GM23338 (cell line): ENCODE results near the gene KAT6B. TPM values are rescaled to one million over a fixed set of nuclear protein-coding genes. Genes with fewer than 3 reads are reported as not detected.

Source experiments
- ATAC-seq: fragments of 200-7000 bp; cut with Tn5 transposase; 3 replicates; pipeline ENCODE4 v1.9.1; 2020
- DNase-seq: peaks from one replicate; pipeline ENCODE4 v3.0.0-alpha.2; 2015; ENCODE audit warnings: low spot score
- H2AFZ ChIP-seq: fragments of 200-600 bp; sonication (generic); 2 replicates; pipeline ENCODE4 v1.8.0; 2016; ENCODE audit warnings: antibody characterized with exemption, mild to moderate bottlenecking, moderate library complexity
- H3F3A ChIP-seq: fragments of 200-600 bp; sonication (generic); replicated peaks from 2 replicates; pipeline ENCODE4 v1.8.0; 2017; ENCODE audit warnings: antibody characterized with exemption, mixed run types, low read depth
- H3K27ac ChIP-seq: fragments of 200-600 bp; sonication (generic); 2 replicates; pipeline ENCODE4 v1.6.1; 2016; ENCODE audit warnings: low read depth
- H3K27me3 ChIP-seq: fragments of 200-600 bp; sonication (generic); 2 replicates; pipeline ENCODE4 v1.8.0; 2016; ENCODE audit warnings: mild to moderate bottlenecking, mixed run types, moderate library complexity; ENCODE audit not compliant: insufficient read depth
- H3K36me3 ChIP-seq: fragments of 200-600 bp; sonication (generic); 2 replicates; pipeline ENCODE4 v1.8.0; 2016; ENCODE audit warnings: mild to moderate bottlenecking; ENCODE audit not compliant: insufficient read depth
- H3K4me1 ChIP-seq: fragments of 200-600 bp; sonication (generic); 2 replicates; pipeline ENCODE4 v1.8.0; 2016; ENCODE audit warnings: mild to moderate bottlenecking, moderate library complexity; ENCODE audit not compliant: insufficient read depth
- H3K4me2 ChIP-seq: fragments of 200-600 bp; sonication (generic); 2 replicates; pipeline ENCODE4 v1.7.1; 2017; ENCODE audit warnings: mixed run types
- H3K4me3 ChIP-seq: fragments of 200-600 bp; sonication (generic); 2 replicates; pipeline ENCODE4 v1.6.1; 2016; ENCODE audit warnings: mixed run types
- H3K79me2 ChIP-seq: fragments of 200-600 bp; sonication (generic); replicated peaks from 2 replicates; pipeline ENCODE4 v1.8.0; 2017; ENCODE audit warnings: mild to moderate bottlenecking; ENCODE audit not compliant: insufficient read depth
- H3K9me2 ChIP-seq: fragments of 200-600 bp; sonication (generic); 2 replicates; pipeline ENCODE4 v1.8.0; 2017; ENCODE audit not compliant: insufficient read depth
- H4K20me1 ChIP-seq: fragments of 200-600 bp; sonication (generic); replicated peaks from 2 replicates; pipeline ENCODE4 v1.8.0; 2017; ENCODE audit warnings: mild to moderate bottlenecking; ENCODE audit not compliant: insufficient read depth
- H3K27ac Mint-ChIP-seq: 2 replicates; pipeline ENCODE4 v1.8.0; 2020; ENCODE audit warnings: inconsistent platforms, mild to moderate bottlenecking, moderate library complexity, mixed read lengths
- H3K27me3 Mint-ChIP-seq: 3 replicates; pipeline ENCODE4 v1.8.0; 2022; ENCODE audit warnings: low read depth, mild to moderate bottlenecking, moderate library complexity, mixed read lengths, inconsistent platforms; ENCODE audit not compliant: insufficient read depth, poor library complexity
- H3K36me3 Mint-ChIP-seq: 3 replicates; pipeline ENCODE4 v1.8.0; 2021; ENCODE audit warnings: low read depth, mild to moderate bottlenecking, inconsistent platforms, moderate library complexity, mixed read lengths
- H3K4me1 Mint-ChIP-seq: 3 replicates; pipeline ENCODE4 v1.8.0; 2020; ENCODE audit warnings: mild to moderate bottlenecking, inconsistent platforms, mixed read lengths
- H3K4me3 Mint-ChIP-seq: 3 replicates; pipeline ENCODE4 v1.8.0; 2021; ENCODE audit warnings: moderate library complexity, mild to moderate bottlenecking, inconsistent platforms, mixed read lengths
- H3K9me3 Mint-ChIP-seq: 3 replicates; pipeline ENCODE4 v1.8.0; 2020; ENCODE audit warnings: moderate library complexity, mild to moderate bottlenecking, inconsistent platforms, mixed read lengths
- JUNB ChIP-seq: IDR thresholded peaks from one replicate; pipeline ENCODE4 v1.6.1; 2016; ENCODE audit warnings: antibody characterized with exemption; ENCODE audit not compliant: unreplicated experiment
- NANOG ChIP-seq: IDR thresholded peaks from 2 replicates; pipeline ENCODE4 v1.6.1; 2016; ENCODE audit warnings: antibody characterized with exemption, borderline replicate concordance
- ZNF331 ChIP-seq: fragments of 250-450 bp; sonication (Bioruptor Pico); IDR thresholded peaks from 2 replicates; pipeline ENCODE4 v1.5.0; 2020; ENCODE audit warnings: low read depth, mild to moderate bottlenecking, moderate library complexity
- polyA plus RNA-seq: library from polyadenylated mRNA; unstranded; fragments of >200 nt; fragmentation: Nextera tagmentation; extraction: Ambion mirVana; gene quantifications from 2 replicates; pipeline ENCODE4 v1.2.1, GENCODE V29; 2016
- total RNA-seq: library from RNA; depleted of rRNA; stranded (reverse); fragments of >200 nt; shearing (Covaris generic); gene quantifications from 2 replicates; pipeline ENCODE4 v1.2.3, GENCODE V29; 2014
- TF ChIP-seq, protein P1 (sequence below): IDR thresholded peaks from one replicate; pipeline ENCODE4 v1.6.1; 2018; ENCODE audit warnings: antibody characterized with exemption; ENCODE audit not compliant: unreplicated experiment
- TF ChIP-seq, protein P2 (sequence below), 2 experiments: fragments of 200-600 bp in 1 of 2; sonication (generic) in 1 of 2; conservative IDR thresholded peaks; 2 replicates each; pipeline versions ENCODE4 v1.5.1 to v1.6.1; 2016 to 2017; ENCODE audit warnings: antibody characterized with exemption in 2 of 2, low read depth in 2 of 2, mild to moderate bottlenecking in 2 of 2, moderate library complexity in 1 of 2
- TF ChIP-seq, protein P3 (sequence below): IDR thresholded peaks from 2 replicates; pipeline ENCODE4 v1.6.1; 2016; ENCODE audit warnings: antibody characterized with exemption
- TF ChIP-seq, protein P4 (sequence below): fragments of 250-450 bp; sonication (Bioruptor Pico); IDR thresholded peaks from 2 replicates; pipeline ENCODE4 v1.5.0; 2020; ENCODE audit warnings: mild to moderate bottlenecking, moderate library complexity

The KAT6B gene
- total and polyA plus RNA-seq, 2 experiments from 2014 or later: 21.3 to 31.4 TPM

DNA sequence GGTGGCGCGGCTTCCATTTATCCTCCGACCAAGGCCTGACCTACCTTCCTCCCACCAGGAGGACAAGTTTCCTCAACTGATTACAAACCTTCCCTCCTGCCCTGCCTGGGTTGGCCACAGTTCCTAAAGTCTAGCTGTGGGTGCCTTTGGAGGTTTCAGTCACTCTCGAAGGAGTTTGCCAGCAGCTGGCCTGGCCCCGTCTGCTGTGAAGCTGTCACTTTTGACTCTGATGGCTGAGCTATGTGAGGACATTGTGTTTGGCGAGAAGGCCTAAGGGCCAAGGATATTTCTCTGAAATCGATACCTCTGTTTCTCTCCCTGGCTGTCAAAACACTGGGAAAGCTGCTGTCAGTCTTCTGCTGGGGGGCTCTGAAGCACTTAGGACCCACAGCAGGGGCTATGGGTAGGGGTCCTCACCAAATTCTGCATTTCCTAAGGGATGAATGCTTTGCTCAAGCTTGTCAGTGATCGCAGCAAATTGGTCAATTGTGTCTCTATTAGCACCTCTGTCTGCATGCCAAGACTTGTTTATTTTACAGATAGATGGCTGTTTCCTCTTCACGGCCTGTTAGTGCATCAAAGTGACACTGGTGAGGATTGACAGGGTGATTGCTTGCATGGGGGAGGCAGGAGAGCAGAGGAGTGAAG lies 253.2 kb downstream of the KAT6B start (continued):
- TF ChIP-seq, protein P1, sequence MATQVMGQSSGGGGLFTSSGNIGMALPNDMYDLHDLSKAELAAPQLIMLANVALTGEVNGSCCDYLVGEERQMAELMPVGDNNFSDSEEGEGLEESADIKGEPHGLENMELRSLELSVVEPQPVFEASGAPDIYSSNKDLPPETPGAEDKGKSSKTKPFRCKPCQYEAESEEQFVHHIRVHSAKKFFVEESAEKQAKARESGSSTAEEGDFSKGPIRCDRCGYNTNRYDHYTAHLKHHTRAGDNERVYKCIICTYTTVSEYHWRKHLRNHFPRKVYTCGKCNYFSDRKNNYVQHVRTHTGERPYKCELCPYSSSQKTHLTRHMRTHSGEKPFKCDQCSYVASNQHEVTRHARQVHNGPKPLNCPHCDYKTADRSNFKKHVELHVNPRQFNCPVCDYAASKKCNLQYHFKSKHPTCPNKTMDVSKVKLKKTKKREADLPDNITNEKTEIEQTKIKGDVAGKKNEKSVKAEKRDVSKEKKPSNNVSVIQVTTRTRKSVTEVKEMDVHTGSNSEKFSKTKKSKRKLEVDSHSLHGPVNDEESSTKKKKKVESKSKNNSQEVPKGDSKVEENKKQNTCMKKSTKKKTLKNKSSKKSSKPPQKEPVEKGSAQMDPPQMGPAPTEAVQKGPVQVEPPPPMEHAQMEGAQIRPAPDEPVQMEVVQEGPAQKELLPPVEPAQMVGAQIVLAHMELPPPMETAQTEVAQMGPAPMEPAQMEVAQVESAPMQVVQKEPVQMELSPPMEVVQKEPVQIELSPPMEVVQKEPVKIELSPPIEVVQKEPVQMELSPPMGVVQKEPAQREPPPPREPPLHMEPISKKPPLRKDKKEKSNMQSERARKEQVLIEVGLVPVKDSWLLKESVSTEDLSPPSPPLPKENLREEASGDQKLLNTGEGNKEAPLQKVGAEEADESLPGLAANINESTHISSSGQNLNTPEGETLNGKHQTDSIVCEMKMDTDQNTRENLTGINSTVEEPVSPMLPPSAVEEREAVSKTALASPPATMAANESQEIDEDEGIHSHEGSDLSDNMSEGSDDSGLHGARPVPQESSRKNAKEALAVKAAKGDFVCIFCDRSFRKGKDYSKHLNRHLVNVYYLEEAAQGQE: no peak
- TF ChIP-seq NANOG (no peak; the same call in 1 of the 2 replicates), JUNB (no peak), ZNF331 (CRISPR knock-in tag) (no peak)
- TF ChIP-seq, protein P2, sequence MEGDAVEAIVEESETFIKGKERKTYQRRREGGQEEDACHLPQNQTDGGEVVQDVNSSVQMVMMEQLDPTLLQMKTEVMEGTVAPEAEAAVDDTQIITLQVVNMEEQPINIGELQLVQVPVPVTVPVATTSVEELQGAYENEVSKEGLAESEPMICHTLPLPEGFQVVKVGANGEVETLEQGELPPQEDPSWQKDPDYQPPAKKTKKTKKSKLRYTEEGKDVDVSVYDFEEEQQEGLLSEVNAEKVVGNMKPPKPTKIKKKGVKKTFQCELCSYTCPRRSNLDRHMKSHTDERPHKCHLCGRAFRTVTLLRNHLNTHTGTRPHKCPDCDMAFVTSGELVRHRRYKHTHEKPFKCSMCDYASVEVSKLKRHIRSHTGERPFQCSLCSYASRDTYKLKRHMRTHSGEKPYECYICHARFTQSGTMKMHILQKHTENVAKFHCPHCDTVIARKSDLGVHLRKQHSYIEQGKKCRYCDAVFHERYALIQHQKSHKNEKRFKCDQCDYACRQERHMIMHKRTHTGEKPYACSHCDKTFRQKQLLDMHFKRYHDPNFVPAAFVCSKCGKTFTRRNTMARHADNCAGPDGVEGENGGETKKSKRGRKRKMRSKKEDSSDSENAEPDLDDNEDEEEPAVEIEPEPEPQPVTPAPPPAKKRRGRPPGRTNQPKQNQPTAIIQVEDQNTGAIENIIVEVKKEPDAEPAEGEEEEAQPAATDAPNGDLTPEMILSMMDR (conservative IDR thresholded peaks at IDR 0.05; ENCODE audit: low read depth in 2 of 2): no peak
- TF ChIP-seq, protein P3, sequence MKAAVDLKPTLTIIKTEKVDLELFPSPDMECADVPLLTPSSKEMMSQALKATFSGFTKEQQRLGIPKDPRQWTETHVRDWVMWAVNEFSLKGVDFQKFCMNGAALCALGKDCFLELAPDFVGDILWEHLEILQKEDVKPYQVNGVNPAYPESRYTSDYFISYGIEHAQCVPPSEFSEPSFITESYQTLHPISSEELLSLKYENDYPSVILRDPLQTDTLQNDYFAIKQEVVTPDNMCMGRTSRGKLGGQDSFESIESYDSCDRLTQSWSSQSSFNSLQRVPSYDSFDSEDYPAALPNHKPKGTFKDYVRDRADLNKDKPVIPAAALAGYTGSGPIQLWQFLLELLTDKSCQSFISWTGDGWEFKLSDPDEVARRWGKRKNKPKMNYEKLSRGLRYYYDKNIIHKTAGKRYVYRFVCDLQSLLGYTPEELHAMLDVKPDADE: no peak

DNA sequence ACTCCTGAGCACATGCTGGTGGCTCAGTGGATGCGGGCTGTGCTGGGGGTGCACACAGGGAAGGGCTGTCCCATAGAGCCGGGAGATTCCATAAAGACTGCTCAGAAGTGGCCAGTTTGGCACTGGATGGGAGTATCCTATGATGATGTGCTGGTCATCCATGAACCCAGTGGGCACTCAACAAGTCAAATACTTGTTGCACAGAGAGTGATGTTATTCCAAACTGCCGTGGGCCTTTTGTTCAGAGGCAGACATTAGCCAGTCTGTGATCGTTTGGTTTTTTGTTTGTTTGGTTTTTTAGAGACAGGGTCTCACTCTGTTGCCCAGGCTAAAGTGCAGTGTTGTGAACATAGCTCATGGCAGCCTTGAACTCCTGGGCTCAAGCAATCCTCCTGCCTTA lies 254.2 kb downstream of the KAT6B start:
- H3K4me1 ChIP-seq: peaks cover 40% of the 10 kb centered on the region
- no peaks in the 10 kb centered on the region for H3K27me3 ChIP-seq
- H2AFZ ChIP-seq: no peak overlapping the region
- H3K36me3 Mint-ChIP-seq: no peaks in the 10 kb centered on the region
- no peak overlapping the region for H3K4me2 ChIP-seq
- no peak overlapping the region for H3K4me3 Mint-ChIP-seq
- no peaks in the 10 kb centered on the region for H3K36me3 ChIP-seq
- no peak overlapping the region for H3K4me3 ChIP-seq
- ATAC-seq (no peak), DNase-seq (no peak)
- peaks cover 4% of the 10 kb centered on the region; the same call in 1 of the 2 replicates for H3F3A ChIP-seq
- TF ChIP-seq, protein P4, sequence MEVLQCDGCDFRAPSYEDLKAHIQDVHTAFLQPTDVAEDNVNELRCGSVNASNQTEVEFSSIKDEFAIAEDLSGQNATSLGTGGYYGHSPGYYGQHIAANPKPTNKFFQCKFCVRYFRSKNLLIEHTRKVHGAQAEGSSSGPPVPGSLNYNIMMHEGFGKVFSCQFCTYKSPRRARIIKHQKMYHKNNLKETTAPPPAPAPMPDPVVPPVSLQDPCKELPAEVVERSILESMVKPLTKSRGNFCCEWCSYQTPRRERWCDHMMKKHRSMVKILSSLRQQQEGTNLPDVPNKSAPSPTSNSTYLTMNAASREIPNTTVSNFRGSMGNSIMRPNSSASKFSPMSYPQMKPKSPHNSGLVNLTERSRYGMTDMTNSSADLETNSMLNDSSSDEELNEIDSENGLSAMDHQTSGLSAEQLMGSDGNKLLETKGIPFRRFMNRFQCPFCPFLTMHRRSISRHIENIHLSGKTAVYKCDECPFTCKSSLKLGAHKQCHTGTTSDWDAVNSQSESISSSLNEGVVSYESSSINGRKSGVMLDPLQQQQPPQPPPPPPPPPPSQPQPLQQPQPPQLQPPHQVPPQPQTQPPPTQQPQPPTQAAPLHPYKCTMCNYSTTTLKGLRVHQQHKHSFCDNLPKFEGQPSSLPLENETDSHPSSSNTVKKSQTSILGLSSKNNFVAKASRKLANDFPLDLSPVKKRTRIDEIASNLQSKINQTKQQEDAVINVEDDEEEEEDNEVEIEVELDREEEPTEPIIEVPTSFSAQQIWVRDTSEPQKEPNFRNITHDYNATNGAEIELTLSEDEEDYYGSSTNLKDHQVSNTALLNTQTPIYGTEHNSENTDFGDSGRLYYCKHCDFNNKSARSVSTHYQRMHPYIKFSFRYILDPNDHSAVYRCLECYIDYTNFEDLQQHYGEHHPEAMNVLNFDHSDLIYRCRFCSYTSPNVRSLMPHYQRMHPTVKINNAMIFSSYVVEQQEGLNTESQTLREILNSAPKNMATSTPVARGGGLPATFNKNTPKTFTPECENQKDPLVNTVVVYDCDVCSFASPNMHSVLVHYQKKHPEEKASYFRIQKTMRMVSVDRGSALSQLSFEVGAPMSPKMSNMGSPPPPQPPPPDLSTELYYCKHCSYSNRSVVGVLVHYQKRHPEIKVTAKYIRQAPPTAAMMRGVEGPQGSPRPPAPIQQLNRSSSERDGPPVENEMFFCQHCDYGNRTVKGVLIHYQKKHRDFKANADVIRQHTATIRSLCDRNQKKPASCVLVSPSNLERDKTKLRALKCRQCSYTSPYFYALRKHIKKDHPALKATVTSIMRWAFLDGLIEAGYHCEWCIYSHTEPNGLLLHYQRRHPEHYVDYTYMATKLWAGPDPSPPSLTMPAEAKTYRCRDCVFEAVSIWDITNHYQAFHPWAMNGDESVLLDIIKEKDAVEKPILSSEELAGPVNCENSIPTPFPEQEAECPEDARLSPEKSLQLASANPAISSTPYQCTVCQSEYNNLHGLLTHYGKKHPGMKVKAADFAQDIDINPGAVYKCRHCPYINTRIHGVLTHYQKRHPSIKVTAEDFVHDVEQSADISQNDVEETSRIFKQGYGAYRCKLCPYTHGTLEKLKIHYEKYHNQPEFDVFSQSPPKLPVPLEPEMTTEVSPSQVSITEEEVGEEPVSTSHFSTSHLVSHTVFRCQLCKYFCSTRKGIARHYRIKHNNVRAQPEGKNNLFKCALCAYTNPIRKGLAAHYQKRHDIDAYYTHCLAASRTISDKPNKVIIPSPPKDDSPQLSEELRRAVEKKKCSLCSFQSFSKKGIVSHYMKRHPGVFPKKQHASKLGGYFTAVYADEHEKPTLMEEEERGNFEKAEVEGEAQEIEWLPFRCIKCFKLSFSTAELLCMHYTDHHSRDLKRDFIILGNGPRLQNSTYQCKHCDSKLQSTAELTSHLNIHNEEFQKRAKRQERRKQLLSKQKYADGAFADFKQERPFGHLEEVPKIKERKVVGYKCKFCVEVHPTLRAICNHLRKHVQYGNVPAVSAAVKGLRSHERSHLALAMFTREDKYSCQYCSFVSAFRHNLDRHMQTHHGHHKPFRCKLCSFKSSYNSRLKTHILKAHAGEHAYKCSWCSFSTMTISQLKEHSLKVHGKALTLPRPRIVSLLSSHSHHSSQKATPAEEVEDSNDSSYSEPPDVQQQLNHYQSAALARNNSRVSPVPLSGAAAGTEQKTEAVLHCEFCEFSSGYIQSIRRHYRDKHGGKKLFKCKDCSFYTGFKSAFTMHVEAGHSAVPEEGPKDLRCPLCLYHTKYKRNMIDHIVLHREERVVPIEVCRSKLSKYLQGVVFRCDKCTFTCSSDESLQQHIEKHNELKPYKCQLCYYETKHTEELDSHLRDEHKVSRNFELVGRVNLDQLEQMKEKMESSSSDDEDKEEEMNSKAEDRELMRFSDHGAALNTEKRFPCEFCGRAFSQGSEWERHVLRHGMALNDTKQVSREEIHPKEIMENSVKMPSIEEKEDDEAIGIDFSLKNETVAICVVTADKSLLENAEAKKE (CRISPR knock-in tag): no peak
- TF ChIP-seq, protein P1: no peak
- no peak for TF ChIP-seq ZNF331 (CRISPR knock-in tag)
- H3K79me2 ChIP-seq: no peaks in the 10 kb centered on the region
- H3K9me3 Mint-ChIP-seq: peaks cover 10% of the 10 kb centered on the region; the same call in 2 of the 3 replicates
- peaks cover 47% of the 10 kb centered on the region for H3K4me1 Mint-ChIP-seq
- 0 out of 2 replicates have a peak, but pooled peaks cover 12% of the 10 kb centered on the region for H3K9me2 ChIP-seq
- H4K20me1 ChIP-seq: no peaks in the 10 kb centered on the region
- H3K27ac Mint-ChIP-seq: no peak overlapping the region
- H3K27ac ChIP-seq: no peak overlapping the region
- peaks cover 7% of the 10 kb centered on the region for H3K27me3 Mint-ChIP-seq
